SK-N-SH (cell line): Measurements from ENCODE around the gene MACROD1.

ENCODE experiments used
- EP300 ChIP-seq, 2 experiments: IDR thresholded peaks; 2 replicates each; pipeline versions ENCODE4 v1.4.0 to v1.6.1; 2012; ENCODE audit warnings: borderline replicate concordance in 1 of 2, low read depth in 1 of 2, low read length in 1 of 2
- EZH2phosphoT487 ChIP-seq: fragments of 200-600 bp; sonication (generic); IDR thresholded peaks from 2 replicates; pipeline ENCODE4 v1.6.1; 2017; ENCODE audit warnings: low read depth, mixed run types, mild to moderate bottlenecking, antibody characterized with exemption, moderate library complexity, borderline replicate concordance
- FOXJ3 ChIP-seq: sonication (generic); formaldehyde crosslinking; IDR thresholded peaks from 2 replicates; pipeline ENCODE4 v1.5.1; 2020; ENCODE audit warnings: mild to moderate bottlenecking, missing genetic modification reagents
- MEF2A ChIP-seq: IDR thresholded peaks from 2 replicates; pipeline ENCODE4 v1.4.0; 2012; ENCODE audit warnings: low read depth, borderline replicate concordance
- NRF1 ChIP-seq: IDR thresholded peaks from 2 replicates; pipeline ENCODE4 v1.6.1; 2012; ENCODE audit warnings: low read depth, mild to moderate bottlenecking, low read length
- POLR2AphosphoS5 ChIP-seq: IDR thresholded peaks from 2 replicates; pipeline ENCODE4 v1.6.1; 2012; ENCODE audit warnings: low read depth, low read length
- RXRA ChIP-seq: IDR thresholded peaks from 2 replicates; pipeline ENCODE4 v1.4.0; 2012; ENCODE audit warnings: low read depth, mild to moderate bottlenecking, borderline replicate concordance
- TAF1 ChIP-seq: IDR thresholded peaks from 2 replicates; pipeline ENCODE4 v1.6.1; 2012; ENCODE audit warnings: low read depth, mild to moderate bottlenecking, low read length, moderate library complexity, borderline replicate concordance
- TF ChIP-seq, protein P1 (sequence below): fragments of 200-600 bp; sonication (generic); IDR thresholded peaks from 2 replicates; pipeline ENCODE4 v1.6.1; 2017; ENCODE audit warnings: antibody characterized with exemption, mild to moderate bottlenecking, moderate library complexity
- TF ChIP-seq, protein P2 (sequence below): fragments of 150-350 bp; IDR thresholded peaks from 2 replicates; pipeline ENCODE4 v1.6.1; 2017; ENCODE audit warnings: antibody characterized with exemption, low read length, low read depth, borderline replicate concordance
- TF ChIP-seq, protein P3 (sequence below): IDR thresholded peaks from 2 replicates; pipeline ENCODE4 v1.6.1; 2012; ENCODE audit warnings: mild to moderate bottlenecking, low read depth, low read length, moderate library complexity
- TF ChIP-seq, protein P4 (sequence below): IDR thresholded peaks from 2 replicates; pipeline ENCODE4; 2012
- TF ChIP-seq, protein P5 (sequence below): IDR thresholded peaks from 2 replicates; pipeline ENCODE4 v1.4.0; 2012; ENCODE audit warnings: low read depth

DNA sequence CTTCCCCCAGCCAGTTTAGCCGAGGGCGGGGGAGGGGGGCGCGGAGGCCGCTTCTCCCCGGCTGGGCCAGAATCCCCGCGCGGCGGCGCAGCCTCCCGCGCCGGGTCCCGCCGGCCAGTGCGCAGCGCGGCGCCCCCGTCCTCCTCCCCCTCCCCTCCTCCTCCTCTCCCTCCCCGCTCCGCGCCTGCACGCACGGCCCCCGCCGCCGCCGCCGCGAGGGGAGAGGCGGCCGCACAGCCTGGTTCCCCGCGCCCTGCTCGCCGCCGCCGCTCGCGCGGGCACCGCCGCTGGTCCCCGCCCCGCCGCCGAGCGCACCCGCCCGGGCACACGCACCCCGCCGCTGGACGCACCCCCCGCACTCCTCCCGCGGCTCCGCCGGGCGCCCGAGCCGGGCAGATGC, 130.3 kb downstream of the MACROD1 start, which contains the start of gene FLRT1:
- TF ChIP-seq, protein P1, sequence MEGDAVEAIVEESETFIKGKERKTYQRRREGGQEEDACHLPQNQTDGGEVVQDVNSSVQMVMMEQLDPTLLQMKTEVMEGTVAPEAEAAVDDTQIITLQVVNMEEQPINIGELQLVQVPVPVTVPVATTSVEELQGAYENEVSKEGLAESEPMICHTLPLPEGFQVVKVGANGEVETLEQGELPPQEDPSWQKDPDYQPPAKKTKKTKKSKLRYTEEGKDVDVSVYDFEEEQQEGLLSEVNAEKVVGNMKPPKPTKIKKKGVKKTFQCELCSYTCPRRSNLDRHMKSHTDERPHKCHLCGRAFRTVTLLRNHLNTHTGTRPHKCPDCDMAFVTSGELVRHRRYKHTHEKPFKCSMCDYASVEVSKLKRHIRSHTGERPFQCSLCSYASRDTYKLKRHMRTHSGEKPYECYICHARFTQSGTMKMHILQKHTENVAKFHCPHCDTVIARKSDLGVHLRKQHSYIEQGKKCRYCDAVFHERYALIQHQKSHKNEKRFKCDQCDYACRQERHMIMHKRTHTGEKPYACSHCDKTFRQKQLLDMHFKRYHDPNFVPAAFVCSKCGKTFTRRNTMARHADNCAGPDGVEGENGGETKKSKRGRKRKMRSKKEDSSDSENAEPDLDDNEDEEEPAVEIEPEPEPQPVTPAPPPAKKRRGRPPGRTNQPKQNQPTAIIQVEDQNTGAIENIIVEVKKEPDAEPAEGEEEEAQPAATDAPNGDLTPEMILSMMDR: no peak
- TF ChIP-seq MEF2A (no peak), EP300 (IDR thresholded peaks at IDR 0.05; ENCODE audit: borderline replicate concordance in 1 of 2, low read depth in 1 of 2, low read length in 1 of 2) (no peak), NRF1 (no peak), TAF1 (no peak), RXRA (no peak), POLR2AphosphoS5 (no peak), FOXJ3 (no peak), EZH2phosphoT487 (no peak)
- TF ChIP-seq, protein P2, sequence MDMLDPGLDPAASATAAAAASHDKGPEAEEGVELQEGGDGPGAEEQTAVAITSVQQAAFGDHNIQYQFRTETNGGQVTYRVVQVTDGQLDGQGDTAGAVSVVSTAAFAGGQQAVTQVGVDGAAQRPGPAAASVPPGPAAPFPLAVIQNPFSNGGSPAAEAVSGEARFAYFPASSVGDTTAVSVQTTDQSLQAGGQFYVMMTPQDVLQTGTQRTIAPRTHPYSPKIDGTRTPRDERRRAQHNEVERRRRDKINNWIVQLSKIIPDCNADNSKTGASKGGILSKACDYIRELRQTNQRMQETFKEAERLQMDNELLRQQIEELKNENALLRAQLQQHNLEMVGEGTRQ: no peak
- TF ChIP-seq, protein P3, sequence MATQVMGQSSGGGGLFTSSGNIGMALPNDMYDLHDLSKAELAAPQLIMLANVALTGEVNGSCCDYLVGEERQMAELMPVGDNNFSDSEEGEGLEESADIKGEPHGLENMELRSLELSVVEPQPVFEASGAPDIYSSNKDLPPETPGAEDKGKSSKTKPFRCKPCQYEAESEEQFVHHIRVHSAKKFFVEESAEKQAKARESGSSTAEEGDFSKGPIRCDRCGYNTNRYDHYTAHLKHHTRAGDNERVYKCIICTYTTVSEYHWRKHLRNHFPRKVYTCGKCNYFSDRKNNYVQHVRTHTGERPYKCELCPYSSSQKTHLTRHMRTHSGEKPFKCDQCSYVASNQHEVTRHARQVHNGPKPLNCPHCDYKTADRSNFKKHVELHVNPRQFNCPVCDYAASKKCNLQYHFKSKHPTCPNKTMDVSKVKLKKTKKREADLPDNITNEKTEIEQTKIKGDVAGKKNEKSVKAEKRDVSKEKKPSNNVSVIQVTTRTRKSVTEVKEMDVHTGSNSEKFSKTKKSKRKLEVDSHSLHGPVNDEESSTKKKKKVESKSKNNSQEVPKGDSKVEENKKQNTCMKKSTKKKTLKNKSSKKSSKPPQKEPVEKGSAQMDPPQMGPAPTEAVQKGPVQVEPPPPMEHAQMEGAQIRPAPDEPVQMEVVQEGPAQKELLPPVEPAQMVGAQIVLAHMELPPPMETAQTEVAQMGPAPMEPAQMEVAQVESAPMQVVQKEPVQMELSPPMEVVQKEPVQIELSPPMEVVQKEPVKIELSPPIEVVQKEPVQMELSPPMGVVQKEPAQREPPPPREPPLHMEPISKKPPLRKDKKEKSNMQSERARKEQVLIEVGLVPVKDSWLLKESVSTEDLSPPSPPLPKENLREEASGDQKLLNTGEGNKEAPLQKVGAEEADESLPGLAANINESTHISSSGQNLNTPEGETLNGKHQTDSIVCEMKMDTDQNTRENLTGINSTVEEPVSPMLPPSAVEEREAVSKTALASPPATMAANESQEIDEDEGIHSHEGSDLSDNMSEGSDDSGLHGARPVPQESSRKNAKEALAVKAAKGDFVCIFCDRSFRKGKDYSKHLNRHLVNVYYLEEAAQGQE: no peak
- TF ChIP-seq, protein P4, sequence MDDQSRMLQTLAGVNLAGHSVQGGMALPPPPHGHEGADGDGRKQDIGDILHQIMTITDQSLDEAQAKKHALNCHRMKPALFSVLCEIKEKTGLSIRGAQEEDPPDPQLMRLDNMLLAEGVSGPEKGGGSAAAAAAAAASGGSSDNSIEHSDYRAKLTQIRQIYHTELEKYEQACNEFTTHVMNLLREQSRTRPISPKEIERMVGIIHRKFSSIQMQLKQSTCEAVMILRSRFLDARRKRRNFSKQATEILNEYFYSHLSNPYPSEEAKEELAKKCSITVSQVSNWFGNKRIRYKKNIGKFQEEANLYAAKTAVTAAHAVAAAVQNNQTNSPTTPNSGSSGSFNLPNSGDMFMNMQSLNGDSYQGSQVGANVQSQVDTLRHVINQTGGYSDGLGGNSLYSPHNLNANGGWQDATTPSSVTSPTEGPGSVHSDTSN: no peak
- TF ChIP-seq, protein P5, sequence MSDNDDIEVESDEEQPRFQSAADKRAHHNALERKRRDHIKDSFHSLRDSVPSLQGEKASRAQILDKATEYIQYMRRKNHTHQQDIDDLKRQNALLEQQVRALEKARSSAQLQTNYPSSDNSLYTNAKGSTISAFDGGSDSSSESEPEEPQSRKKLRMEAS: no peak
